ENCODE measurements around the gene SHC3.

GRCh38 chr9:89048616-89049015, 130.0 kb downstream of the SHC3 start:
- no peak for TF ChIP-seq CTCF (IDR thresholded peaks at IDR 0.05 in 2 of 3, conservative IDR thresholded peaks at IDR 0.05 in 1 of 3; ENCODE audit: borderline replicate concordance in 1 of 3, insufficient read depth in 1 of 3, low read depth in 2 of 3, low read length in 2 of 3)
- no peak for TF ChIP-seq ZBTB33 (IDR thresholded peaks at IDR 0.05; ENCODE audit: extremely low read depth, insufficient replicate concordance, low read length)
- no peak for TF ChIP-seq POLR2A (IDR thresholded peaks at IDR 0.05; ENCODE audit: borderline replicate concordance, extremely low read depth, insufficient read depth, insufficient read length)
- no peak for TF ChIP-seq EZH2 (IDR thresholded peaks at IDR 0.05)
- no peak for TF ChIP-seq FOSL1 (IDR thresholded peaks at IDR 0.05; ENCODE audit: low read depth)
- TF ChIP-seq ZFX (IDR thresholded peaks at IDR 0.05): no peak
- no peak for TF ChIP-seq MAX (IDR thresholded peaks at IDR 0.05)
- TF ChIP-seq SIN3A (IDR thresholded peaks at IDR 0.05; ENCODE audit: low read depth): no peak
- TF ChIP-seq POLR2AphosphoS5 (IDR thresholded peaks at IDR 0.05; ENCODE audit: low read depth, low read length): no peak
- TF ChIP-seq JUND (IDR thresholded peaks at IDR 0.05): no peak
- TF ChIP-seq REST (IDR thresholded peaks at IDR 0.05; ENCODE audit: low read depth): no peak
- TF ChIP-seq YY1 (IDR thresholded peaks at IDR 0.05; ENCODE audit: extremely low read depth, insufficient replicate concordance, low read depth, low read length): no peak
- no peak for TF ChIP-seq ELF1 (IDR thresholded peaks at IDR 0.05; ENCODE audit: borderline replicate concordance, low read depth)
- no peak for TF ChIP-seq EZH2phosphoT487 (IDR thresholded peaks at IDR 0.05; ENCODE audit: borderline replicate concordance)

Data from HCT116 (cell line).